HEK293 (cell line): Measurements from ENCODE around the gene KIRREL3.

Source experiments
- SALL2 ChIP-seq: fragments of 450-650 bp; formaldehyde crosslinking; IDR thresholded peaks from 2 replicates; pipeline ENCODE4 v1.5.0; 2017; ENCODE audit warnings: missing biosample characterization, mild to moderate bottlenecking, missing genetic modification characterization, borderline replicate concordance
- ZBTB7A ChIP-seq: fragments of 450-650 bp; formaldehyde crosslinking; IDR thresholded peaks from 2 replicates; pipeline ENCODE4 v1.5.1; 2016; ENCODE audit warnings: low read depth, missing biosample characterization, missing genetic modification characterization
- ZFP41 ChIP-seq: fragments of 450-650 bp; formaldehyde crosslinking; IDR thresholded peaks from 2 replicates; pipeline ENCODE4 v1.5.1; 2016; ENCODE audit warnings: missing biosample characterization, missing genetic modification characterization, borderline replicate concordance
- ZNF274 ChIP-seq, 2 experiments: fragments of 200-500 bp in 1 of 2; fragments of 450-650 bp in 1 of 2; sonication (Bioruptor generic) in 1 of 2; formaldehyde crosslinking in 1 of 2; IDR thresholded peaks; 2 replicates each; pipeline versions ENCODE4 v1.5.1 to v1.6.1; 2014 to 2016; ENCODE audit warnings: borderline replicate concordance in 1 of 2, inconsistent platforms in 1 of 2, low read length in 1 of 2, missing biosample characterization in 1 of 2, missing genetic modification characterization in 1 of 2
- ZNF585B ChIP-seq: fragments of 450-650 bp; formaldehyde crosslinking; IDR thresholded peaks from 2 replicates; pipeline ENCODE4 v1.5.1; 2016; ENCODE audit warnings: missing biosample characterization, missing genetic modification characterization
- ZNF76 ChIP-seq: fragments of 450-650 bp; formaldehyde crosslinking; IDR thresholded peaks from 2 replicates; pipeline ENCODE4; 2016; ENCODE audit warnings: low read depth, missing biosample characterization, missing genetic modification characterization, borderline replicate concordance
- ZNF777 ChIP-seq: fragments of 450-650 bp; formaldehyde crosslinking; IDR thresholded peaks from 2 replicates; pipeline ENCODE4 v1.5.1; 2017; ENCODE audit warnings: missing biosample characterization, missing genetic modification characterization, borderline replicate concordance
- ZNF792 ChIP-seq: fragments of 450-650 bp; formaldehyde crosslinking; IDR thresholded peaks from 2 replicates; pipeline ENCODE4 v1.5.1; 2016; ENCODE audit warnings: missing biosample characterization, missing genetic modification characterization
- ZSCAN30 ChIP-seq: fragments of 450-650 bp; IDR thresholded peaks from 2 replicates; pipeline ENCODE4 v1.5.1; 2018; ENCODE audit warnings: missing biosample characterization, mild to moderate bottlenecking, missing genetic modification characterization, moderate library complexity
- TF ChIP-seq, protein P1 (sequence below): fragments of 450-650 bp; formaldehyde crosslinking; IDR thresholded peaks from 2 replicates; pipeline ENCODE4 v1.5.1; 2016; ENCODE audit warnings: missing biosample characterization, missing genetic modification characterization
- TF ChIP-seq, protein P2 (sequence below): fragments of 450-650 bp; formaldehyde crosslinking; IDR thresholded peaks from 2 replicates; pipeline ENCODE4 v1.5.1; 2016; ENCODE audit warnings: missing biosample characterization, missing genetic modification characterization
- TF ChIP-seq, protein P3 (sequence below): sonication (generic); formaldehyde crosslinking; IDR thresholded peaks from 2 replicates; pipeline ENCODE4 v1.8.1; 2022; ENCODE audit warnings: mild to moderate bottlenecking, moderate library complexity, missing genetic modification reagents

DNA sequence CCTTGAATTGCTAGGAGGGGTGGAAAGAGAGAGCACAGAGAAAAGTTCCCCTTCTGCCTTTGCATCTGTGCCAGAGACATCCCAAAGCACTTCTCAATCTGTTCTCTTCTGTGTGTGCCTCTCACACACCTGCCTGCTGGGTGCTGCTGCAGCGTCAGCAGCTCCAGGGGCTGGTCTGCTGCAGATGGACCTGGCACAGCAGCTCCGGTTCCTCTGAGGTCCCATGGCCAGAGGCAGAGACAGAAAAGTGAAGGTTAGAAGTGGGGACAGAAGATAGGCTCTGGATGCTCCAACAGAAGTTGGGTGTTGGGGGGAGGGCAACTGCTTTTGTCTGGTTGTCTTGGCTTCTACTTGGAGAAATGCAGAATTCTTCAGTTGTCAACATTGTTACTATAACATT, 48.9 kb upstream of the KIRREL3 start:
- TF ChIP-seq ZNF777 (tag by site-specific recombination) (no peak), SALL2 (tag by site-specific recombination) (no peak), ZFP41 (tag by site-specific recombination) (no peak), ZBTB7A (tag by site-specific recombination) (no peak), ZNF274 (IDR thresholded peaks at IDR 0.05; ENCODE audit: low read length) (no peak), ZNF274 (tag by site-specific recombination; IDR thresholded peaks at IDR 0.05; ENCODE audit: borderline replicate concordance) (no peak), ZNF76 (tag by site-specific recombination) (no peak), ZNF792 (no peak), ZSCAN30 (tag by site-specific recombination) (no peak), ZNF585B (tag by site-specific recombination) (no peak)
- TF ChIP-seq, protein P1, sequence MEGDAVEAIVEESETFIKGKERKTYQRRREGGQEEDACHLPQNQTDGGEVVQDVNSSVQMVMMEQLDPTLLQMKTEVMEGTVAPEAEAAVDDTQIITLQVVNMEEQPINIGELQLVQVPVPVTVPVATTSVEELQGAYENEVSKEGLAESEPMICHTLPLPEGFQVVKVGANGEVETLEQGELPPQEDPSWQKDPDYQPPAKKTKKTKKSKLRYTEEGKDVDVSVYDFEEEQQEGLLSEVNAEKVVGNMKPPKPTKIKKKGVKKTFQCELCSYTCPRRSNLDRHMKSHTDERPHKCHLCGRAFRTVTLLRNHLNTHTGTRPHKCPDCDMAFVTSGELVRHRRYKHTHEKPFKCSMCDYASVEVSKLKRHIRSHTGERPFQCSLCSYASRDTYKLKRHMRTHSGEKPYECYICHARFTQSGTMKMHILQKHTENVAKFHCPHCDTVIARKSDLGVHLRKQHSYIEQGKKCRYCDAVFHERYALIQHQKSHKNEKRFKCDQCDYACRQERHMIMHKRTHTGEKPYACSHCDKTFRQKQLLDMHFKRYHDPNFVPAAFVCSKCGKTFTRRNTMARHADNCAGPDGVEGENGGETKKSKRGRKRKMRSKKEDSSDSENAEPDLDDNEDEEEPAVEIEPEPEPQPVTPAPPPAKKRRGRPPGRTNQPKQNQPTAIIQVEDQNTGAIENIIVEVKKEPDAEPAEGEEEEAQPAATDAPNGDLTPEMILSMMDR (tag by site-specific recombination): no peak
- TF ChIP-seq, protein P2, sequence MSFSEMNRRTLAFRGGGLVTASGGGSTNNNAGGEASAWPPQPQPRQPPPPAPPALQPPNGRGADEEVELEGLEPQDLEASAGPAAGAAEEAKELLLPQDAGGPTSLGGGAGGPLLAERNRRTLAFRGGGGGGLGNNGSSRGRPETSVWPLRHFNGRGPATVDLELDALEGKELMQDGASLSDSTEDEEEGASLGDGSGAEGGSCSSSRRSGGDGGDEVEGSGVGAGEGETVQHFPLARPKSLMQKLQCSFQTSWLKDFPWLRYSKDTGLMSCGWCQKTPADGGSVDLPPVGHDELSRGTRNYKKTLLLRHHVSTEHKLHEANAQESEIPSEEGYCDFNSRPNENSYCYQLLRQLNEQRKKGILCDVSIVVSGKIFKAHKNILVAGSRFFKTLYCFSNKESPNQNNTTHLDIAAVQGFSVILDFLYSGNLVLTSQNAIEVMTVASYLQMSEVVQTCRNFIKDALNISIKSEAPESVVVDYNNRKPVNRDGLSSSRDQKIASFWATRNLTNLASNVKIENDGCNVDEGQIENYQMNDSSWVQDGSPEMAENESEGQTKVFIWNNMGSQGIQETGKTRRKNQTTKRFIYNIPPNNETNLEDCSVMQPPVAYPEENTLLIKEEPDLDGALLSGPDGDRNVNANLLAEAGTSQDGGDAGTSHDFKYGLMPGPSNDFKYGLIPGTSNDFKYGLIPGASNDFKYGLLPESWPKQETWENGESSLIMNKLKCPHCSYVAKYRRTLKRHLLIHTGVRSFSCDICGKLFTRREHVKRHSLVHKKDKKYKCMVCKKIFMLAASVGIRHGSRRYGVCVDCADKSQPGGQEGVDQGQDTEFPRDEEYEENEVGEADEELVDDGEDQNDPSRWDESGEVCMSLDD (tag by site-specific recombination): no peak
- TF ChIP-seq, protein P3, sequence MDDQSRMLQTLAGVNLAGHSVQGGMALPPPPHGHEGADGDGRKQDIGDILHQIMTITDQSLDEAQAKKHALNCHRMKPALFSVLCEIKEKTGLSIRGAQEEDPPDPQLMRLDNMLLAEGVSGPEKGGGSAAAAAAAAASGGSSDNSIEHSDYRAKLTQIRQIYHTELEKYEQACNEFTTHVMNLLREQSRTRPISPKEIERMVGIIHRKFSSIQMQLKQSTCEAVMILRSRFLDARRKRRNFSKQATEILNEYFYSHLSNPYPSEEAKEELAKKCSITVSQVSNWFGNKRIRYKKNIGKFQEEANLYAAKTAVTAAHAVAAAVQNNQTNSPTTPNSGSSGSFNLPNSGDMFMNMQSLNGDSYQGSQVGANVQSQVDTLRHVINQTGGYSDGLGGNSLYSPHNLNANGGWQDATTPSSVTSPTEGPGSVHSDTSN: no peak
